ENCODE results near the gene ERLEC1. TPM values are rescaled to one million over a fixed set of nuclear protein-coding genes. Genes with fewer than 3 reads are reported as not detected.

ERLEC1 gene
- total RNA-seq, 1 donor from 2014 or later = 150 TPM

GRCh38 chr2:53784436-53784835, 2.4 kb upstream of the ERLEC1 start:
- TF ChIP-seq CTCF (IDR thresholded peaks at IDR 0.05) = no peak
- Histone ChIP-seq H3K27me3 (no peaks in the 10 kb centered on the region), H3K9me3 (no peaks in the 10 kb centered on the region), H3K27ac (no peak overlapping the region), H3K4me1 (peaks cover 0 to 15% of the 10 kb centered on the region in 2 donors), H3K36me3 (no peaks in the 10 kb centered on the region), H3K4me3 (no peak overlapping the region)
- intact Hi-C loops (cut with DNase I) = loop anchor here (5.0 kb wide), 1 partner anchor 1833 kb away; the partner anchor contains the start of gene PPP4R3B
- DNase-seq (ENCODE audit: low spot score in 2 of 2) = no peak

GRCh38 chr2:53785366-53785765, 1.5 kb upstream of the ERLEC1 start:
- intact Hi-C loops (cut with DNase I) = no loop called here
- Histone ChIP-seq H3K36me3 (no peaks in the 10 kb centered on the region), H3K9me3 (no peaks in the 10 kb centered on the region), H3K4me1 (peaks cover 0 to 15% of the 10 kb centered on the region in 2 donors), H3K27ac (no peak overlapping the region), H3K27me3 (no peaks in the 10 kb centered on the region), H3K4me3 (peak overlapping the region; percentile 69 to 83)
- no peak for DNase-seq (ENCODE audit: low spot score in 2 of 2)
- TF ChIP-seq CTCF (IDR thresholded peaks at IDR 0.05) = no peak

- no peaks in the 10 kb centered on the region for H3K27me3 ChIP-seq
- H3K4me1 ChIP-seq = peaks cover 0 to 15% of the 10 kb centered on the region in 2 donors
- no peaks in the 10 kb centered on the region for H3K36me3 ChIP-seq
- TF ChIP-seq CTCF (IDR thresholded peaks at IDR 0.05) = no peak
- DNase-seq (ENCODE audit: low spot score in 2 of 2) = peak in 1 of 2 donors; percentile 66
- intact Hi-C loops (cut with DNase I) = loop anchor here (1.0 to 2.0 kb wide), 2 partner anchors 19 to 42 kb away; partner anchors contain the start of gene CHAC2
- no peaks in the 10 kb centered on the region for H3K9me3 ChIP-seq
- H3K4me3 ChIP-seq = peak overlapping the region; percentile 69 to 83
- peak overlapping the region; percentile 79 to 87 for H3K27ac ChIP-seq
Measured at GRCh38 chr2:53786352-53786704, 516 bp upstream of the ERLEC1 start.

GRCh38 chr2:53787614-53788289, 908 bp downstream of the ERLEC1 start:
- Histone ChIP-seq H3K36me3 (no peaks in the 10 kb centered on the region), H3K27ac (peak overlapping the region; percentile 79 to 87), H3K4me1 (peaks cover 0 to 15% of the 10 kb centered on the region in 2 donors), H3K4me3 (peak overlapping the region; percentile 69 to 83), H3K9me3 (no peaks in the 10 kb centered on the region), H3K27me3 (no peaks in the 10 kb centered on the region)
- intact Hi-C loops (cut with DNase I) = loop anchor here (2.0 kb wide), 1 partner anchor 43 kb away; no protein-coding TSS in a partner anchor
- TF ChIP-seq CTCF (IDR thresholded peaks at IDR 0.05) = no peak
- DNase-seq (ENCODE audit: low spot score in 2 of 2) = no peak

- H3K36me3 ChIP-seq = peaks cover 29 to 40% of the 10 kb centered on the region in 2 donors
- H3K9me3 ChIP-seq = no peaks in the 10 kb centered on the region
- H3K4me3 ChIP-seq = no peak overlapping the region
- DNase-seq (ENCODE audit: low spot score in 2 of 2) = no peak
- H3K27ac ChIP-seq = no peak overlapping the region
- intact Hi-C loops (cut with DNase I) = no loop called here
- no peaks in the 10 kb centered on the region for H3K27me3 ChIP-seq
- no peak for TF ChIP-seq CTCF (IDR thresholded peaks at IDR 0.05)
- peaks cover 0 to 2% of the 10 kb centered on the region in 2 donors for H3K4me1 ChIP-seq
Measured at GRCh38 chr2:53793261-53793660, 6.4 kb downstream of the ERLEC1 start.
